Cardiac muscle cell (in vitro differentiated cells and primary cell): Measurements from ENCODE around the gene SPECC1. TPM values are rescaled to one million over a fixed set of nuclear protein-coding genes. Genes with fewer than 3 reads are reported as not detected.

Experiments used
- DNase-seq, 2 donors: peaks; one replicate each; pipeline versions ENCODE4 v3.0.0 to v3.0.0-alpha.2; 2010 to 2017; ENCODE audit warnings: low read depth in 1 of 2, low spot score in 1 of 2
- H3K27ac ChIP-seq: fragments of 200-600 bp; sonication (generic); 2 replicates; pipeline ENCODE4 v1.5.1; 2016
- H3K27me3 ChIP-seq: fragments of 200-600 bp; sonication (generic); 2 replicates; pipeline ENCODE4 v1.6.0; 2016; ENCODE audit warnings: control low read depth
- H3K36me3 ChIP-seq: fragments of 200-600 bp; sonication (generic); 2 replicates; pipeline ENCODE4 v1.5.1; 2016; ENCODE audit warnings: control low read depth
- H3K4me1 ChIP-seq: fragments of 200-600 bp; sonication (generic); 2 replicates; pipeline ENCODE4 v1.8.1; 2017; ENCODE audit warnings: low read depth, mild to moderate bottlenecking, mixed run types
- H3K4me3 ChIP-seq: fragments of 200-600 bp; sonication (generic); 2 replicates; pipeline ENCODE4 v1.5.1; 2016; ENCODE audit warnings: mild to moderate bottlenecking
- H3K9me3 ChIP-seq: fragments of 200-600 bp; sonication (generic); 2 replicates; pipeline ENCODE4 v1.5.1; 2017; ENCODE audit warnings: low read depth, mild to moderate bottlenecking, control low read depth
- polyA plus RNA-seq: library from polyadenylated mRNA; unstranded; fragments of >200 nt; fragmentation: Nextera tagmentation; extraction: Ambion mirVana; gene quantifications from 2 replicates; pipeline ENCODE4 v1.2.1, GENCODE V29; 2016
- total RNA-seq: library from RNA; depleted of rRNA; stranded (reverse); fragments of >200 nt; gene quantifications from 2 replicates; pipeline ENCODE4 v1.2.3, GENCODE V29; 2016
- TF ChIP-seq, protein P1 (sequence below): IDR thresholded peaks from 2 replicates; pipeline ENCODE4 v1.5.1; 2012; ENCODE audit warnings: low read depth, mild to moderate bottlenecking, low read length

SPECC1 gene
- total and polyA plus RNA-seq, 2 experiments from 2014 or later: 13.6 to 48.7 TPM

- H3K27me3 ChIP-seq: peaks cover under 1% of the 10 kb centered on the region
- no peaks in the 10 kb centered on the region for H3K9me3 ChIP-seq
- H3K36me3 ChIP-seq: no peaks in the 10 kb centered on the region
- TF ChIP-seq, protein P1, sequence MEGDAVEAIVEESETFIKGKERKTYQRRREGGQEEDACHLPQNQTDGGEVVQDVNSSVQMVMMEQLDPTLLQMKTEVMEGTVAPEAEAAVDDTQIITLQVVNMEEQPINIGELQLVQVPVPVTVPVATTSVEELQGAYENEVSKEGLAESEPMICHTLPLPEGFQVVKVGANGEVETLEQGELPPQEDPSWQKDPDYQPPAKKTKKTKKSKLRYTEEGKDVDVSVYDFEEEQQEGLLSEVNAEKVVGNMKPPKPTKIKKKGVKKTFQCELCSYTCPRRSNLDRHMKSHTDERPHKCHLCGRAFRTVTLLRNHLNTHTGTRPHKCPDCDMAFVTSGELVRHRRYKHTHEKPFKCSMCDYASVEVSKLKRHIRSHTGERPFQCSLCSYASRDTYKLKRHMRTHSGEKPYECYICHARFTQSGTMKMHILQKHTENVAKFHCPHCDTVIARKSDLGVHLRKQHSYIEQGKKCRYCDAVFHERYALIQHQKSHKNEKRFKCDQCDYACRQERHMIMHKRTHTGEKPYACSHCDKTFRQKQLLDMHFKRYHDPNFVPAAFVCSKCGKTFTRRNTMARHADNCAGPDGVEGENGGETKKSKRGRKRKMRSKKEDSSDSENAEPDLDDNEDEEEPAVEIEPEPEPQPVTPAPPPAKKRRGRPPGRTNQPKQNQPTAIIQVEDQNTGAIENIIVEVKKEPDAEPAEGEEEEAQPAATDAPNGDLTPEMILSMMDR: no peak
- no peaks in the 10 kb centered on the region for H3K4me1 ChIP-seq
- DNase-seq: no peak
- no peak overlapping the region for H3K4me3 ChIP-seq
- no peak overlapping the region for H3K27ac ChIP-seq
Observed at GRCh38 chr17:20143740-20144139, 134.6 kb downstream of the SPECC1 start.

- no peaks in the 10 kb centered on the region for H3K4me1 ChIP-seq
- H3K4me3 ChIP-seq: no peak overlapping the region
- no peaks in the 10 kb centered on the region for H3K9me3 ChIP-seq
- no peaks in the 10 kb centered on the region for H3K36me3 ChIP-seq
- H3K27me3 ChIP-seq: peaks cover 6% of the 10 kb centered on the region
- TF ChIP-seq, protein P1: no peak
- H3K27ac ChIP-seq: no peak overlapping the region
- DNase-seq: no peak
Observed at GRCh38 chr17:20145567-20145966, 136.4 kb downstream of the SPECC1 start.

GRCh38 chr17:20149251-20149650 lies 140.1 kb downstream of the SPECC1 start:
- TF ChIP-seq, protein P1: no peak
- Histone ChIP-seq H3K36me3 (no peaks in the 10 kb centered on the region), H3K27ac (no peak overlapping the region), H3K4me3 (no peak overlapping the region), H3K27me3 (peaks cover 10% of the 10 kb centered on the region), H3K4me1 (no peaks in the 10 kb centered on the region), H3K9me3 (no peaks in the 10 kb centered on the region)
- DNase-seq: no peak

DNA sequence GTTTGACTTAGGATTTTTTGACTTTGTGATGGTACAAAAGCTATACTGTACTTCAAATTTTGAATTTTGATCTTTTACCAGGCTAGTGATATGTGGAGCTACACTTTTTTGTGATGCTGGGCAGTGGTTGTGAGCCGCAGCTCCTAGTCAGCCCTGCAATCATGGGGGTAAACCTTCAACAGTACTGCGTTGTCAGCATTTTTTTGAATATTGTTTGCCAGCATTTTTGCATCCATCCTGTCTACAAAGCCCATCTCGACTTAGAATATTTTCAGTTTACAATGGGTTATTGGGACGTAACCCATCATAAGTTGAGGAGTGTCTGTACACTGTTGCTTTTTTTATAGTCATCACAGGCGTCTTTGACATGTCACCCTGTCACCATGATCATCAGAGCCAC lies 142.0 kb downstream of the SPECC1 start:
- H3K4me1 ChIP-seq: no peaks in the 10 kb centered on the region
- DNase-seq: no peak
- no peak overlapping the region for H3K27ac ChIP-seq
- H3K27me3 ChIP-seq: peaks cover 10% of the 10 kb centered on the region
- H3K9me3 ChIP-seq: no peaks in the 10 kb centered on the region
- no peak overlapping the region for H3K4me3 ChIP-seq
- TF ChIP-seq, protein P1: no peak
- H3K36me3 ChIP-seq: no peaks in the 10 kb centered on the region

DNA sequence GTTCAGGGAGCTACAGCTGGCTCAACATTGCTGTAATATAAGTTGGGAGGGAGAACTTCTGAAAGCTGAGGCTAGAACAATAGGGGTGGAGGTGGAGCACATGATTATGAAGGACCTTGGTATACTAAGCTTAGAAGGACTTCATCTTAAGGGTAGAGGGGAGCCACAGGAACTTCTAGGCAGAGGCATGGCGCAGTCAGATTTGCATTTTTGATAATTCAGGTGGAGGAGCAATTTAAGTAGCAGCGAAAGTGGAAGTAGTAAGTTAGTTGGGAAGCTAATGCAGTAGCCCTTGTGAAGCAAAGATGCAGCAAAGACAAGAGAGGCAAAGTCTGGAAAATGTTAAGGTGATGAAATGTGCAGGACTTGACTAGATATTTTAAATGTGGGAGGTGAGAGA lies 144.1 kb downstream of the SPECC1 start:
- TF ChIP-seq, protein P1: no peak
- Histone ChIP-seq H3K9me3 (no peaks in the 10 kb centered on the region), H3K27ac (no peak overlapping the region), H3K4me3 (no peak overlapping the region), H3K4me1 (peaks cover 5% of the 10 kb centered on the region), H3K36me3 (no peaks in the 10 kb centered on the region), H3K27me3 (peaks cover 24% of the 10 kb centered on the region)
- DNase-seq: no peak
